Endothelial cell of umbilical vein (primary cell): ENCODE measurements around the gene SLC8A2.

Experiments used
- POLR2AphosphoS5 ChIP-seq: IDR thresholded peaks from 2 replicates; pipeline ENCODE4 v1.6.1; 2012; ENCODE audit warnings: low read depth, mild to moderate bottlenecking, control low read depth, low read length, moderate library complexity; ENCODE audit not compliant: insufficient read depth
- TF ChIP-seq, protein P1 (sequence below), 2 donors: IDR thresholded peaks; 1 replicate in 1 of 2; 2 replicates in 1 of 2; pipeline ENCODE4 v1.5.1; 2011; ENCODE audit warnings: low read length in 2 of 2, mild to moderate bottlenecking in 2 of 2, moderate library complexity in 2 of 2, control low read depth in 1 of 2, inconsistent platforms in 1 of 2, low read depth in 1 of 2; ENCODE audit not compliant: insufficient read depth in 1 of 2; ENCODE audit errors: extremely low read depth in 1 of 2

DNA sequence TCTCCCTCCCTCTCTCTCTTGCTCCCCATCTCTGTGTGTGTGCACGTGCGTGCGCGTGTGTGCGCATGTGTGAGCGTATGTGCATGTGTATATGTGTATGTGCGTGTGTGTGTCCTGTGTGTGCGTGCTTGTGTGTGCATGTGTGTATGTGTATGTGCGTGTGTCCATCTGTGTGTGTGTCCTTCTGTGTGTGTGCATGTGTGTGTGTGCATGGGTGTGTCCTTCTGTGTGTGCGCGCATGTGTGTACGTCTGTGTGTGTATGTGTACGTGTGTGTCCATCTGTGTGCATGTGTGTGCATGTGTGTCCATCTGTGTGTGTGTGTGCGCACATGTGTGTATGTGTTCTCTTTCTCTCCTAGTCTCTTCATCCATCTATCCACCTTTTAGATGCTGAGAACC is 12.2 kb downstream of the SLC8A2 start:
- no peak for TF ChIP-seq POLR2AphosphoS5
- TF ChIP-seq, protein P1, sequence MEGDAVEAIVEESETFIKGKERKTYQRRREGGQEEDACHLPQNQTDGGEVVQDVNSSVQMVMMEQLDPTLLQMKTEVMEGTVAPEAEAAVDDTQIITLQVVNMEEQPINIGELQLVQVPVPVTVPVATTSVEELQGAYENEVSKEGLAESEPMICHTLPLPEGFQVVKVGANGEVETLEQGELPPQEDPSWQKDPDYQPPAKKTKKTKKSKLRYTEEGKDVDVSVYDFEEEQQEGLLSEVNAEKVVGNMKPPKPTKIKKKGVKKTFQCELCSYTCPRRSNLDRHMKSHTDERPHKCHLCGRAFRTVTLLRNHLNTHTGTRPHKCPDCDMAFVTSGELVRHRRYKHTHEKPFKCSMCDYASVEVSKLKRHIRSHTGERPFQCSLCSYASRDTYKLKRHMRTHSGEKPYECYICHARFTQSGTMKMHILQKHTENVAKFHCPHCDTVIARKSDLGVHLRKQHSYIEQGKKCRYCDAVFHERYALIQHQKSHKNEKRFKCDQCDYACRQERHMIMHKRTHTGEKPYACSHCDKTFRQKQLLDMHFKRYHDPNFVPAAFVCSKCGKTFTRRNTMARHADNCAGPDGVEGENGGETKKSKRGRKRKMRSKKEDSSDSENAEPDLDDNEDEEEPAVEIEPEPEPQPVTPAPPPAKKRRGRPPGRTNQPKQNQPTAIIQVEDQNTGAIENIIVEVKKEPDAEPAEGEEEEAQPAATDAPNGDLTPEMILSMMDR (IDR thresholded peaks at IDR 0.05; ENCODE audit: extremely low read depth in 1 of 2, insufficient read depth in 1 of 2, low read depth in 1 of 2, low read length in 2 of 2): no peak
